ENCODE results near the gene BLOC1S5.

BLOC1S5 gene

GRCh38 chr6:8063761-8064637, at the start of gene BLOC1S5:
Gene BLOC1S5, minus strand, starts transcription at chr6:8064389. Its CDS starts 13 bp downstream, at chr6:8064376.
- DNase-seq (ENCODE audit: low read depth) = peak; percentile 98

GRCh38 chr6:8113131-8113654, 49.0 kb upstream of the BLOC1S5 start:
- no peak for DNase-seq (ENCODE audit: low read depth)

GRCh38 chr6:8110725-8111124, 46.5 kb upstream of the BLOC1S5 start:
- DNase-seq (ENCODE audit: low read depth) = no peak

GRCh38 chr6:8110117-8110721, 46.0 kb upstream of the BLOC1S5 start:
- DNase-seq (ENCODE audit: low read depth) = no peak

GRCh38 chr6:8108759-8109539, 44.8 kb upstream of the BLOC1S5 start:
- no peak for DNase-seq (ENCODE audit: low read depth)

- DNase-seq (ENCODE audit: low read depth) = no peak
These were observed 44.0 kb upstream of the BLOC1S5 start for GRCh38 chr6:8108031-8108660.

- DNase-seq (ENCODE audit: low read depth) = no peak
These were observed 41.6 kb upstream of the BLOC1S5 start for GRCh38 chr6:8105791-8106190.

- no peak for DNase-seq (ENCODE audit: low read depth)
These were observed 39.5 kb upstream of the BLOC1S5 start for GRCh38 chr6:8103726-8104125.

GRCh38 chr6:8102122-8102958, 38.2 kb upstream of the BLOC1S5 start, which contains the start of gene EEF1E1:
Gene EEF1E1, minus strand, starts transcription at chr6:8102548. Its CDS starts 27 bp downstream, at chr6:8102521.
- DNase-seq (ENCODE audit: low read depth) = peak; percentile 99

GRCh38 chr6:8100159-8100854, 36.1 kb upstream of the BLOC1S5 start:
- no peak for DNase-seq (ENCODE audit: low read depth)

- DNase-seq (ENCODE audit: low read depth) = no peak
These were observed 26.5 kb upstream of the BLOC1S5 start for GRCh38 chr6:8090650-8091049.

GRCh38 chr6:8088886-8089285, 24.7 kb upstream of the BLOC1S5 start:
- no peak for DNase-seq (ENCODE audit: low read depth)

- no peak for DNase-seq (ENCODE audit: low read depth)
These were observed 23.9 kb upstream of the BLOC1S5 start for GRCh38 chr6:8087870-8088754.

GRCh38 chr6:8086755-8087306, 22.6 kb upstream of the BLOC1S5 start:
- no peak for DNase-seq (ENCODE audit: low read depth)

GRCh38 chr6:8085053-8085511, 20.9 kb upstream of the BLOC1S5 start:
- no peak for DNase-seq (ENCODE audit: low read depth)

- no peak for DNase-seq (ENCODE audit: low read depth)
These were observed 20.4 kb upstream of the BLOC1S5 start for GRCh38 chr6:8084586-8084985.

- no peak for DNase-seq (ENCODE audit: low read depth)
These were observed 19.0 kb upstream of the BLOC1S5 start for GRCh38 chr6:8082954-8083858.

- DNase-seq (ENCODE audit: low read depth) = no peak
These were observed 18.4 kb upstream of the BLOC1S5 start for GRCh38 chr6:8082572-8082953.
